ENCODE results near the gene SLX4IP. TPM values are rescaled to one million over a fixed set of nuclear protein-coding genes. Genes with fewer than 3 reads are reported as not detected.

The SLX4IP gene
- total and polyA plus RNA-seq, 2 donors (not counting 3 experiments of a cell fraction or from before 2014, with no cell fraction given): 1.9 to 4.5 TPM

GRCh38 chr20:10635476-10636208 is 200.5 kb downstream of the SLX4IP start:
- intact Hi-C loops (cut with micrococcal nuclease) (loop anchor here (2.0 kb wide), 1 partner anchor 31 kb away; no protein-coding TSS in a partner anchor), dilution Hi-C loops (cut with MboI; ENCODE audit: extremely low pct_ligation_motif_present, low sequenced_read_pairs) (no loop called here)
- Histone ChIP-seq H3K36me3 (ENCODE audit: control insufficient read depth in 2 of 2, extremely low read depth in 1 of 2, insufficient read depth in 2 of 2, low read length in 2 of 2) (peaks cover 5 to 15% of the 10 kb centered on the region in 2 experiments), H3K4me2 (ENCODE audit: insufficient read depth, low read length) (peak overlapping the region; percentile 49), H3K9me1 (replicated peaks; ENCODE audit: control insufficient read depth, extremely low read depth, insufficient read depth, low read length) (no peaks in the 10 kb centered on the region), H3K27me3 (ENCODE audit: control insufficient read depth in 2 of 2, insufficient read depth in 2 of 2, low read length in 2 of 2) (no peaks in the 10 kb centered on the region), H3K4me3 (replicated peaks in 1 of 3; ENCODE audit: insufficient read depth in 1 of 3, low read depth in 1 of 3, low read length in 3 of 3) (no peak overlapping the region), H3K79me2 (ENCODE audit: control insufficient read depth, insufficient read depth, low read length) (no peaks in the 10 kb centered on the region), H4K20me1 (replicated peaks; ENCODE audit: control insufficient read depth, extremely low read depth, insufficient read depth, low read length) (no peaks in the 10 kb centered on the region), H3K27ac (ENCODE audit: insufficient read depth, low read depth, low read length) (no peak overlapping the region), H3K9me3 (replicated peaks; ENCODE audit: control insufficient read depth, insufficient read depth, low read length) (no peaks in the 10 kb centered on the region), H2AFZ (ENCODE audit: low read depth, low read length) (no peak overlapping the region), H3K4me1 (ENCODE audit: control insufficient read depth, extremely low read depth, insufficient read depth, low read length) (peaks cover 38% of the 10 kb centered on the region), H3K9ac (replicated peaks; ENCODE audit: extremely low read depth, insufficient read depth, low read length) (no peak overlapping the region)
- FAIRE-seq (no peak), DNase-seq (ENCODE audit: low read depth, low spot score) (no peak)
- ChIA-PET POLR2A (interaction anchor here (1.2 kb wide), 1 partner anchor 36 kb away, joined by 3 read pairs; no protein-coding TSS in a partner anchor), CTCF (interaction anchor here (0.6 to 2.0 kb wide), 5 partner anchors 22 to 83 kb away, joined by 3 to 11 read pairs (median 5); no protein-coding TSS in a partner anchor)
- no TSS peak for BruUV-seq (replicated peaks)
- TF ChIP-seq POLR2A (IDR thresholded peaks at IDR 0.05; ENCODE audit: low read depth, low read length) (no peak), CTCF (IDR thresholded peaks at IDR 0.05; ENCODE audit: extremely low read depth in 1 of 2, insufficient read depth in 1 of 2, low read depth in 1 of 2, low read length in 2 of 2) (no peak), FOS (IDR thresholded peaks at IDR 0.05; ENCODE audit: borderline replicate concordance, insufficient read depth, low read length) (no peak), MYC (IDR thresholded peaks at IDR 0.05; ENCODE audit: low read depth, low read length) (no peak), EZH2 (IDR thresholded peaks at IDR 0.05; ENCODE audit: borderline replicate concordance, low read depth, low read length, severe bottlenecking) (no peak), JUN (IDR thresholded peaks at IDR 0.05; ENCODE audit: borderline replicate concordance, insufficient read depth, insufficient read length, low read depth) (no peak), GATA2 (IDR thresholded peaks at IDR 0.05; ENCODE audit: insufficient read depth, insufficient read length, low read depth, low read length) (no peak), MAX (IDR thresholded peaks at IDR 0.05; ENCODE audit: insufficient read depth, insufficient read length) (no peak), POLR2AphosphoS5 (IDR thresholded peaks at IDR 0.05; ENCODE audit: insufficient read depth, low read depth, low read length) (no peak)
